GM18858 (cell line): ENCODE results near the gene CYBC1.
"Not testable (repeated sequence)": the region's sequence is repeated elsewhere in the genome, so short reads cannot be mapped to it uniquely, and the experiment has no call there.

Experiments used
- ATAC-seq: cut with Tn5 transposase; IDR thresholded peaks from one replicate; pipeline ENCODE4 v1.9.1; 2021; ENCODE audit not compliant: unreplicated experiment

CYBC1 gene

GRCh38 chr17:82435601-82436583, 14.7 kb downstream of the CYBC1 start:
- no peak for ATAC-seq

GRCh38 chr17:82435103-82435502, 15.4 kb downstream of the CYBC1 start:
- ATAC-seq, result no peak

GRCh38 chr17:82434216-82434565, 16.4 kb downstream of the CYBC1 start:
- ATAC-seq, result no peak

GRCh38 chr17:82433560-82434215, 16.9 kb downstream of the CYBC1 start:
- no peak for ATAC-seq

GRCh38 chr17:82432017-82432416, 18.5 kb downstream of the CYBC1 start:
- ATAC-seq, result no peak

- no peak for ATAC-seq
Observed at GRCh38 chr17:82429824-82430223, 20.7 kb downstream of the CYBC1 start.

GRCh38 chr17:82428546-82428945, 22.0 kb downstream of the CYBC1 start:
- no peak for ATAC-seq

GRCh38 chr17:82424863-82425159, 25.7 kb downstream of the CYBC1 start:
- no peak for ATAC-seq

- no peak for ATAC-seq
Observed at GRCh38 chr17:82424001-82424862, 26.3 kb downstream of the CYBC1 start.

GRCh38 chr17:82419540-82419939, 31.0 kb downstream of the CYBC1 start:
- no peak for ATAC-seq

GRCh38 chr17:82418001-82418986, 32.3 kb downstream of the CYBC1 start, which contains the start of the genes HEXD and OGFOD3:
Gene HEXD (plus strand): TSS chr17:82418347. CDS start chr17:82419800, 1,453 bp downstream.
Gene OGFOD3 (minus strand): TSS chr17:82418586. CDS start chr17:82418485, 101 bp downstream.
- peak; percentile 71 for ATAC-seq

- no peak for ATAC-seq
Observed at GRCh38 chr17:82416771-82417170, 33.8 kb downstream of the CYBC1 start.

GRCh38 chr17:82416264-82416663, 34.3 kb downstream of the CYBC1 start:
- ATAC-seq, result no peak

GRCh38 chr17:82415786-82416185, 34.8 kb downstream of the CYBC1 start:
- ATAC-seq, result no peak

GRCh38 chr17:82415336-82415735, 35.2 kb downstream of the CYBC1 start:
- ATAC-seq, result no peak

GRCh38 chr17:82414548-82415281, 35.8 kb downstream of the CYBC1 start:
- no peak for ATAC-seq

- ATAC-seq, result no peak
Observed at GRCh38 chr17:82412535-82413520, 37.7 kb downstream of the CYBC1 start.

- not testable (repeated sequence) for ATAC-seq
Observed at GRCh38 chr17:82412081-82412480, 38.5 kb downstream of the CYBC1 start.
